GM19467 (cell line): ENCODE data around the gene STK25.

ENCODE experiments used
- ATAC-seq: cut with Tn5 transposase; IDR thresholded peaks from one replicate; pipeline ENCODE4 v1.9.1; 2021; ENCODE audit warnings: mild to moderate bottlenecking, moderate library complexity; ENCODE audit not compliant: unreplicated experiment

The STK25 gene

GRCh38 chr2:241495172-241496002, 13.0 kb downstream of the STK25 start:
- ATAC-seq: no peak

- ATAC-seq: no peak
These were observed 14.0 kb downstream of the STK25 start for GRCh38 chr2:241494311-241494908.

GRCh38 chr2:241493092-241493491, 15.3 kb downstream of the STK25 start:
- no peak for ATAC-seq

- no peak for ATAC-seq
These were observed 16.2 kb downstream of the STK25 start for GRCh38 chr2:241492174-241492565.

- ATAC-seq: no peak
These were observed 16.7 kb downstream of the STK25 start for GRCh38 chr2:241491549-241492173.

- no peak for ATAC-seq
These were observed 17.4 kb downstream of the STK25 start for GRCh38 chr2:241490825-241491506.

GRCh38 chr2:241489733-241490680, 18.4 kb downstream of the STK25 start:
- ATAC-seq: no peak

GRCh38 chr2:241489088-241489487, 19.3 kb downstream of the STK25 start:
- ATAC-seq: no peak

GRCh38 chr2:241485172-241485911, 23.0 kb downstream of the STK25 start:
- ATAC-seq: no peak

- ATAC-seq: no peak
These were observed 25.1 kb downstream of the STK25 start for GRCh38 chr2:241483305-241483704.

GRCh38 chr2:241482126-241482955, 26.0 kb downstream of the STK25 start:
- ATAC-seq: no peak

- no peak for ATAC-seq
These were observed 26.7 kb downstream of the STK25 start for GRCh38 chr2:241481687-241482086.

GRCh38 chr2:241479026-241479898, 29.1 kb downstream of the STK25 start:
- ATAC-seq: no peak

- no peak for ATAC-seq
These were observed 30.2 kb downstream of the STK25 start for GRCh38 chr2:241478166-241478565.

GRCh38 chr2:241475267-241475666, 33.1 kb downstream of the STK25 start:
- no peak for ATAC-seq

GRCh38 chr2:241473399-241473798, 35.0 kb downstream of the STK25 start:
- no peak for ATAC-seq

- no peak for ATAC-seq
These were observed 38.6 kb downstream of the STK25 start for GRCh38 chr2:241469746-241470145.

GRCh38 chr2:241468476-241468781, 40.0 kb downstream of the STK25 start:
- ATAC-seq: no peak
